GM19438 (cell line): ENCODE results near the gene KCNMA1.

Source experiments
- ATAC-seq: cut with Tn5 transposase; IDR thresholded peaks from one replicate; pipeline ENCODE4 v1.9.1; 2021; ENCODE audit warnings: low read depth; ENCODE audit not compliant: unreplicated experiment

KCNMA1 gene

DNA sequence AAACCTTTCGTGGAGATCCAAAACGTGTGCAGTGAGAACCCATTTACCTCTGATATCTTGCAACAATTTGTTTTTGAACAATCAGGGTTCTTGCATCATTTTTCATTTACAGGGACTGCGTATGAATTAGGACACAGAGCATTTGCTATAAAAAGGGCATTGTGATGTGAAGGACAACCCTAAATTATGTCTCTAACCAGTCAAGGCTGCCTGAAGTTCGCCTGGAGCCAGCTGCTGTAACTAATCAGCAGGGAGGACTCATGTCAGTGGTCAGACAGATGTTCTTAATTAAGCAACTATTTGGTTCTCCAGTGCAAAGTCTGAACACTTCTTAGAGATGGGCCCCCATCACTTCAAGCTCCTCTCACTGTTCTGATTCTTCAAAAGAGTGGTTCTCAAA, 674.8 kb downstream of the KCNMA1 start:
- no peak for ATAC-seq

DNA sequence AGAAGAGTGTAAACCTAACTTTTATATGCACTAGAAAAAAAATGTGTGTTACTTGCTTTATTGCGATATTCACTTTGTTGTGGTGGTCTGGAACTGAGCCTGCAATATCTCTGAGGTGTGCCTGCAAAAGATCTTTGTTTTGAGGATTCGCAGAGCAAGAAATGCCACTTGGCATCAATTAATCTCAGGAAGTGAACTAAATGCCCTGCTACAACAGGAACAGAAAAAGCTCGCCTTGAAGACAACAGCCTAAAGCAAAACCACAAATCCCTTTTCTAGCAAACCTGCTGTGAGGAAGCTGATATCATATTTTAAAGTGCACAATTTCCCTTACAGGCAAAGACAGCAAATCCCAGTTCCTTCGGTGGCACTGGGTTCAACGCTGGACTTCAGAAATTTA, 675.8 kb downstream of the KCNMA1 start:
- ATAC-seq = no peak

DNA sequence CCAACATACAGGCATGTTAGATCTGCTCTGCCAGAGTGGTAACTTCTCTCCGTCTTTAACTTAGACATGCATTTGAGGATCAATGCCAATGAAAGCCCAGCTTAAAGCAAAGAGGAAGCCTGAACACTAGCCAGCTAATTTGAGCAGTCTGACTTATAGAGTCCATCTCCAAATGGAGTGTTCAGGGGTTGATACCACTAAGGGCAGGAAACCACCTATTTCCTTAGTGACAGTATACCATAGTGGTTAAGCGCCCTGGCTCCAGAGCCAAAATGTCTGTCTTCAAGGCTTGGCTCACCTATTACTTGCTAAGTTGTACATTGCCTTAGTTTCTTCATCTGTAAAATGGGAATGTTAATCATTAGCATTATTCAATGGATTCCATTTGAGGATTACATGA, 678.5 kb downstream of the KCNMA1 start:
- no peak for ATAC-seq

DNA sequence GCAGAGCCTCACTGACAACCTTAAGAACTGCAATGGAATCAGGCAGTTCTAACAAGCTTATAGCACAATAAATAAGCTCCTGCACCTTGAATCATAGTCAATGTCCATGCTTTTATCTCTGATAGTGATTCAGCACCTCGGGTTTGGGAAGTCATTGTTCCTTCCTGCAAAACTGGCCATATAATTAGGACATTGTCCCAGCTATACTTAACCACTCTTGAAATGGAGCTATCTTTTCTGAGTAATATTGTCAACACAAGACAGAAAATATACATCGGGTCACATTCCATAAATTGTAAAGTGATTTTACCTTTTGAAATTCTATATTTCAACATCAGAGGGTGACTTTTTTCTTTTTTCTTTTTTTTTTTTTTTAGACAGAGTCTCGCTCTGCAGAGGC, 682.8 kb downstream of the KCNMA1 start:
- ATAC-seq = no peak

DNA sequence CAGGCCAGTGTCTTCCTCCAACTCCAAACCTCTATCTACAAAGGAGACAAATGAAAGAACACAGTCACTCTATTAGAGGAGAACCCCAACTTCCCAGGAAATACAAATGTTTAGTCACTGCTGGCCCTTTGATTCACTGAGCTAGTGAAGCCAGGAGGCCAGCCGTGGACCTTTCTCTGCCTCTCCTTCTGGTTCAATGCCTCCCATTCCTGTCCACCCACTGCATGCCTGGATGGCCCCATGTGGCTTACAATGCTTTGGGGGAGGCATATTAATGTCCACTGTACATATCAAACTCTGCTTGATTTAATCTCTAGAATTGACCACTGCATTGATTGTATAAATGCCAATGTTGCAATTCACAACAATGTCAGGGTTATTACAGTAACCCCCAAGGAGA, 687.3 kb downstream of the KCNMA1 start:
- no peak for ATAC-seq

DNA sequence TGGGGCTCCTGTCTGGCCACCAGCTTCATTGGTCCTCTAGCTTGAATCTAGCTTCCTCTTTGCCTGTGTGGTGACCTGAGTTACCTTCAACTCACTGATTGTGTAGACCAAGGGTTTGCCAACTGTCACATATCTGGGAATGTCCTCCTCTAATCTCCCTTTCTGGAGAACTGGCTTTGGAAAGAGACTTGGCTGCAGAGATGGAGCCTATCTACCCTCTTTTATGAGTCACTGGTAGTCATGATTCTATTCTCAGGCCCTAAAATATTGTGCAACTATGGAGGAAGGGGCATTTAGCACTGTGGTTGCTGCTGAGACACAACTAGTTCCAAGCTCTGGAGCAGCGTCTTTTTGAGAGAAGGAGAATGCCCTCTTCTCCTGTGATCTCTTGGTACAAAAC, 691.3 kb downstream of the KCNMA1 start:
- ATAC-seq = no peak

DNA sequence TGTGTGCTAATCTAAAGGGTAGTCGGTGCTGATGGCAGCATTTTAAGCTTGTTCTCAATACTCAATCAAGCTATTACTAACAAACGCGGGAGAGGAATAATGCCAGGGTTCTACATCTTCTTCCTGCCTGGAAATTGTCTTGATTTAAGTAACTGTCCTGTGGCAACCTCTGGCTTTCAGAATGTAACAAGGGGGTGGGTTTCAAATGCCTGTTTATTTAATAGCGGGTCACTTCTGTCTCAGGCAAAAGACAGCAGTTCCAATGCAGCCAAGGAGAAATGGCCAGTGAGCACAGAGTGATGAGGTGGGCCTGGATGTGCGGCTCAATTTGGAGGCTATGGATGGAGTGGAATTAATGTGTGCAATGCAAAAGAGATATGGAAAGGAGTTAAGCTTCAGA, 692.4 kb downstream of the KCNMA1 start:
- ATAC-seq = no peak

DNA sequence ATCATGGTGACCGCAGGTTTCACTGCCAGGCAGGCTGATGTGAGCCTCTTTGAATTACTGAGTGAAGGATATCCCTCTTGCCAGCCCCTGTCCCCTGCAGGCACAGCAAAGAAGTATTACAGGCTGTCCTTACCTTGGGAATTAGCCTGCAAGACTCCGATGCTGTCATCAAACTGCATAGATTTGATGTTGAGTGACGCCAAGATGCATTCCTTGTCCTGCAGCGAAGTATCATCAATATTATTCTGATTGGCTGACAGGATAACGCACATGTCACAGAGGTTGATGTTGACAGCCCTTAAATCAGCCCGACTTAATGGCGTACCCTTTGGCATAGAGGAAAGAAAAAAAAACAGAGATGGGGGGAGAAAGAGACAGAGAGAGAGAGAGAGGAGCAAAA, 693.0 kb downstream of the KCNMA1 start:
- ATAC-seq = no peak

DNA sequence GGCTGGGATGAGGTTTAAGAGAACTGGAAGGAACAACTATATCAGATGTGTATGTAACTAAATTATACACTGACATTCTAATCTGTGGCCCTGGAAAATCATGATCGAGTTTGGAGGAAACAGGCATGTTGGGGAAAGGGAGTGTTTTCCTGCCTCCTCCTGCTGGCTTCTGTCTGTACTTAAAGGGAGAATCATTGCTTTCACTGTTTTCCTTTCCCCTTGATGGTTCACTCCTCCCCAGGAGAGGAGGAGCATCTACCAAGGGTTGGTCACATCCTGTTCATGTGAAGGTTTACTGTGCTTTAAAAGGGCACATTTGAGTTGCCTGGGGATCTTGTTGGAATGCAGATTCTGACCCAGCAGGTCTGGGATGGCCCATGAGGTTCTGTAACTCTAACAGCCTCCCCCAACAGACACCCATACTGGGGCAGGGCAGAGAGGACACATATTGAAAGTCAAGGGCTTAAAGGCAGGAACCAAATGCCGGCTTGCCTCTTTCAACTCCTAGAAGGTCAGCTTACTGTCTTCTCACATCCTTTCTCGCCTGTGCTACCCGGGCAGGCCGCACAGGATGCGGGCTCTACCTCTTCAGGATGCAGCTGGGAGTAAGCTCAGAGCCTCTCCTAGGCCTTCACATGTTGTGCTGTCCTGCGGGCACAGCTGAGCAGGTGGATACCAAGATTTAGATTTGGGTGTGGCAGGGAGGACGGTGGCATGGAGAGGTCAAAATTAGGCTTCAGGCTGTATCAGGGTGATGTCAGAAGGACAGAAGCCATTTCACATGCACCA, 694.8 kb downstream of the KCNMA1 start:
- no peak for ATAC-seq

DNA sequence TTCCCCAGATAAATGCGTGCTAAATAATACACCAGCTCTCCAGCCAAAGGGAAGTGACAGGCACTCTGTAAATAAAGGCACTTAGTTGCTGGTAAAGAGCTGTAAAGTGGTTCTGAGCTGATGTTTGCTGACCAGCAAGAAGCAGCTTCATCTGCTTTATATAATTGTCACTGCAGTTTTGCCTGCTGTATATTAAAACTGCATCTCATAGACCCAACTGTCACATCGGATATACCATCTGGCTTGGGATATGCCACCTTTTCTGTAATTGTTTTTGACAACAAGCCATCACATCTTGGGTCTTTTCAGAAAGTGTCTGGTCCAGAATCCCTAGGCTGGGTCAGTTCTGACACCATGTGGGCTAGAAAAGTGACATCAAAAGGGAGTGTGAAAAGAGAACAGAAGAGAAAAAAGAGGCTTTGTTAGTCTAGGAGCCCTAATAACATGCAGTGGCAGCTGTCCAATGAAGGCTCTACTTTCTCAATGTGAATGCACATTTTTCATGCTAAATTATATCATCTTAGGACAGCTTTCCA, 697.6 kb downstream of the KCNMA1 start:
- no peak for ATAC-seq

DNA sequence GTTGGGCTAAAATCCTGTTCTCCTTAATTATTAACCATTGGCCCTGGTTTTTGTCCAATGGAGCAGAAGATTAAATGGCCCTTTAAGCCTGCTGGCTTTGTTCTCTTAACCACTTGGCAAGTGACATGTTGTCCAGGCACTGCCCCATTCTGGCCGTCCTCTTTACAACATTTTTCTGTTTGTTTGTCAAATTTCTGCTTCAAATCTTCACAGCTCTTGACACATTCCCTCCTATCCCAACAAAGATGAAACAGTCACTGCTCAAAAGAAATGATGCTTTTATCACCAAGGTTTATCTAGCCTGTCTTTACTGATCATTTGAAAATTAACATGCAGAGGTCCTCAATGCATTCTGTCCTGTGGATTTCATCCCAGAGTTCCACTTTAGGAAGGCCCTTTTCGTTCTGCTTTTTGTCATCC, 700.4 kb downstream of the KCNMA1 start:
- no peak for ATAC-seq

DNA sequence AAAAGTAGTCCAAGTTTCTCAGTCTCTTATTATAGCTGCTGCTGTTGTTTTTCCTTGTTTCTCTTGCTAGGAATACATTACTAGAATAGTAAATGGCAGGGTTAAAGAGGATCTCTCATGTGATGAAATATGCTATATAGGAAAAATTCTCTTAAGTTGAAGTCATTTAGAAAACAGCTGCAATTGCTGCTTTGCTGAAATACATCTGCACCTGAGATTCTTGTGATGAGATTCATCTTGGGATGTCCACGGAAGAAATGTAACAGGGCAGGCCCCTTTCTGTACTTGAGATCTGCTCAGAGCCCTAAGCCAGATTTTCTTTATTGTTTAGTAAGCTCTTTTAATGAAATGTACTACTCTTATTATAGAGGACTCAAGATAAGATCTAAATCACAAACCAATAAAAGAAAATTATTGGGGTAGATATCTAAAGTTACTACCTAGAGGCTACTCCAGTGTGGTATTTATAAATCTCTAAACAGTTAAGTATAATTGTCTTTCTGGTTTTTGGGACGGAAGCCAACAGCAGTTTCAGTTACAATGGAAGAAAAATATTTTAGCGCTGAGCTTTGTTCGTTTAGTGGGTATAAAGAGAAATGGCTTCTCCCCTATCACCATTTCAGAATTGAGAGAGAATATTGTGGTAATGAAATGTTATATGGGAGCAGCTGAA, 701.5 kb downstream of the KCNMA1 start:
- ATAC-seq = no peak

DNA sequence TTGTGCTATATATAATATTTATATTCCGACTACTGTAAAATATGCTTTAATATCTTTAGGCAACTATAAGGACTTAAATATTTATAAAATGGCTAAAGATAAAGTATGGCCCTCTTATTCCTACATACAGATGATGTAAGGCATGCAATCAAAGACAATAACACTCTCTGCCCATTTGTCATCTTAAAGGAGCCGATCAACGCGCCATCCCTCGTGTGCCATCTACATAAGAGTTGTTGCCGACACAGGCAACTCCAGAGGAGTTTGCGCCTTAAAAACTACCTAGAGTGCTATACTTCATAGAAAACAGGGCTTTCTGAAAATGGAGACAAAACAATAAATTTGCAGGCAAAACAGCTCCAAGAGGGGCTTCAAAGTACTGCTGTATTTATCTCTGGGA, 709.0 kb downstream of the KCNMA1 start:
- no peak for ATAC-seq

DNA sequence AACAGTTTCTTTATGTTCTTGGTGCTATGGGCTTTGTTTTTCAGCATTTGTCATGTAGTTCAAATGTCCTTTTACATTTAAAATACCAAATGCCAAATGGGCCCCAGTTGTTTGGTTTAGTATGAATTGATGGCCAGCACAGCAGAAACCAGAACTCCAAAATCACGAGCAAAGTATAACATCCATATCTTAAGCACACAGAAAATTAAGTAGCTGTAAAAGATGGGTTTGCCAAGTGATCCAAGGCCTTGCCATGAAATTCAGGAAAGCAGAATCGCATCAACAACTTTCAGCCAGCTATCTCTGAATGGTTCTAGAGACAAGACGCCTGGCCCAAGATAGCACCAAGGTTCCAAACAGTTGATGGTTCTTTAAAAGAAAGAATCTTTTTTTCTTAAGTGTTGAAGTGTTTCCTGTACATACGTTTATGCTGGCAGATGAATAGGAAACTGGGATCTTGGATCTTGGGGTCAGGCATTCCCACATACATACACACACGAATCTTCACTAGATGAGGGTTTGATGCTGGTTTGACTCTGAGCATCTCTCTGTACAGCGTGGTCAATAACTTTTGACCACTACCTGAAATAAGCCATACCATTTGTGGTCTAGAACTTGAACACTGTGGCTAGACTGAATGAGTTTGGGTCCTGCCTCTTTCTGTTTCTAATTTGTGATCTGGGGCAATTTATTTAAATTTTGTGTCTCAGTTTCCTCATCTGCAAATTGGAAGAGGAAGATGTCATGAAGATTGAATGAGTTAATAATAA, 711.8 kb downstream of the KCNMA1 start:
- no peak for ATAC-seq

DNA sequence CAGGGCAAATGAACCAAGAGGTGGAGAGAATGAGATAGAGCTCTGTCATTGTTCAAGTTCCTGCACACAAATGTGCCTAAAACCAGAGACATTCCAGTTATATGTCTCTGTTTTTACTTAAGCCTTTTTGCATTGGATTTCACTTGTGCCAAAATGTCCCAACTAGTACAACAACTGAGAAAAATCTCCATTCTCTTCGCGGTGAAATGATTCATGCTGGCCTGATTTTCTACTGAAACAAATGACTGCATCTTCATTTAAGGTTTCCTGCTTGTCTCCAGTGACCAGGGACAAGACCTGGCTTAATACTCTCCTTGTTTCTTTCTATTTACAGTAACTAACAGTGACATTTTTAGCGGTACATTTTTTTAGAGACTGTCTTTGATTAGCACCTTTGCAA, 714.9 kb downstream of the KCNMA1 start:
- ATAC-seq = no peak

DNA sequence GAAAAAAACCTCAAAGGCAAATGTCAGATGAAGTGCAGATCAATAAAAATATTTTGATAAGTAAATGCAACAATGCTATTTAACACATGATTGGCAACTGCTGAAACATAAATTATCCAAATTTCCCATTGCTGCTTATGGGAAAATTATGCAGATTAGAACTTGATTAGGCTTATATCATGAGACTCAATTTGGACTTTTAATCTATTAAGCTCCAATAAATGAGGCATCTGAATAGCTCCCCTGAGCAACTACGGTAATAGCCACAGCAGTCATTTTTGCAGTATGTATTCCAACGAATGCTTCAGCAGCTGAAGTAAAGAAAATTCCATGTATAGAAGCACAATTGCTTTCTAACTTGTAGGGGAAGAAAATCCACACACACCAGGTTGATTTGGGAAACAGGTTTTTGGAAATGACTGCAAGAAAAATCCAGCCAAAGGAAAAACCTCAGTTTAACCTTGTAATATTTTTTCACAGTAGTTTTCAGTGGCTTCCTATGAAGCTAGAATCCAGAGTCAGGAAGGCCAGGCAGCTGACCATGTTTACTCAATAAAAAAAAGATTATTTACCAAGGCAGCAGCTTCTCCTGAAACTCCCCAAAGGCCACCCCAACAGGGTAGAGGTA, 716.1 kb downstream of the KCNMA1 start:
- ATAC-seq = no peak

DNA sequence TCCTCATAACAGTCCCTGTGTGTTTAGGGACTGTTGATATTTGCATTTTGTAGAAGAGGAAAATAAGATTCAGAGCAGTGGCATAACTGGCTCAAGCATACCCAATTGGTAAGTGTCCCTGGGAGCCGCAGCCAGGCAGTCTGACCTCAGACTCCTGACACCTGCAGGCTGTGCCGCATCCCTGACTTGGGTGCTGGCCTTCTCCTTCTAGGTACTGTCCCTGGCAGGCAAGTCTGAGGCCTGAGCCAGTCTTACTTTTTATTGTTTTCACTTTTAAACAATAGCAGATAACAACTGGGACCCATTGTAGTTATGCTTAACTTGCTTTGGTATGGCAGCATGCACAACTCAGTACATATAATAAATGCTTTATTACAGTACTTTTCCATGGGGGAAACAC, 717.0 kb downstream of the KCNMA1 start:
- ATAC-seq = no peak

DNA sequence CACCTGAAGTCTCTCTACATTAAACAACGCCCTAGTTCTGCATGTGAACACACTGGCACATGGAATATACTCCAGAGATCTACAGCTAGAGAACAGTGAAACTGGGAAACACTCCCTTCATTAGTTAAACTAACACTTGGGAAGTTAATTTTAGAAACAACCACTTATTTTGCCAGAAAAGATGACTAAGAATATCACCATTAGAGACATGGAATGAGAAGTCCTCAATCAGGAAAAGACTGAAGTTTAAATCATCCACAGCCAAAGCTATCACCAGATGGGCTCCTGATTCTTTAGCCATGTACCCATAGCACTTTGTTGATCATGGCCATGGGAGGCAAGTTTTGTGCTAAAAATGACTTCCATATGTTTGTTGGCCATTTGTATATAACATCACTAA, 719.5 kb downstream of the KCNMA1 start:
- ATAC-seq = no peak

DNA sequence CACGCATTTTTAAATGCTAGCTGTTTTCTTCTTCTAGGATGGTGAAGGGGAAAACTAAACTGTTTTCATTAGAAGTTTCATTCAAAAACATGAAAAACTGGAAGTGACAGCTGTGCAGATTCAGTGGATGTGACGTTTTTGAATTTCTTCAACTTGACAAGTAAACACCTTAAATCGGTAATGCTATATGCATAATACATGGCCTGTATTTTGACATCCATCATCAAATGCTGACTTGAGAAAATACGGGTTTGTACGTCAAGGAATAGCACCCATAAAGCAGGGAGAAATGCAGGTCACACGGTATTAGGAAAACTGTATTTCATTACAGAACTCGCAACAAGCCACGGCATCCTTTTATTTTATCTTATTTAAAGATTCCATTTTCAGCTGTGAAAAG, 720.5 kb downstream of the KCNMA1 start:
- no peak for ATAC-seq

DNA sequence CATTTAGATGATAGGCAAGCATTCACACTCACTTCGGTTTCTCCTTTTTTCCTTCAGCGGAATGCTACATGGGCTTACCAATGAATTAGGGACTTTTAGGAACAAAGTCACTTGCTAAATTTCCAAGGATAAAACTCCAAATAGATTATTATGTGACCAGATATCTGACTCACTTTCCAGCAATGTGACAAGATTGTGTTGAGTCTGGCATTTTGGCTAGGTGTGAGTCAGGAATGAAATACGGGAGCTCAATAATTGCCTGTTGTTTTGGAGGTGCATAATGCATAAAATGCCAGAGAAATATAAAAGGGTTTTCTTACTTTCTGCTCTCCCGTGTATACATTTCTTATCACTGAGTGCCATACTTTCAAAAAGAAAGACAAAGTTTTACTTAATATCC, 721.1 kb downstream of the KCNMA1 start:
- no peak for ATAC-seq

DNA sequence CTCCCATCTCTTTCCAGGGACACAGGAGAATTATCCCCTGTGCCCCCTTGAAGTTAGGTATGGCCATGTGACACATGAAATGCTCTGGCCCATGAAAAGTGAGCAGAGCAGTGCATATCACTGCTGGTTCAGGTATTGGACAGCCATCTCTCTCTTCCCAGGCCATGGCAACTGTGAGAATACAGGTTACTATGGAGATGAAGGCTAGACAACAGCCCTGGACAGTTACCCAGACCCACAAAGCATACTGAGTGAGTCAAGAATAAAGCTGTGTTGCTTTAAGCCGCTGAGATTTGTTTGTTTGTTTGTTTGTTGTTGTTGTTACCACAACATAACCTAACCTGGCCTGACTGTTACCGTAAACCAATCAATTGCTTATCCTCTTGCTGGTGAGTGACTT, 722.3 kb downstream of the KCNMA1 start:
- no peak for ATAC-seq
